Stimulated activated CD8-positive, alpha-beta memory T cell treated with anti-CD3 and anti-CD28 coated beads, Interleukin-4, amount 100 ng/mL, for 24 hours (primary cell): ENCODE data around the gene ALB.

ENCODE experiments used
- DNase-seq: peaks from one replicate; pipeline ENCODE4 v3.0.0-alpha.2; 2020; ENCODE audit warnings: low read depth

Gene ALB

DNA sequence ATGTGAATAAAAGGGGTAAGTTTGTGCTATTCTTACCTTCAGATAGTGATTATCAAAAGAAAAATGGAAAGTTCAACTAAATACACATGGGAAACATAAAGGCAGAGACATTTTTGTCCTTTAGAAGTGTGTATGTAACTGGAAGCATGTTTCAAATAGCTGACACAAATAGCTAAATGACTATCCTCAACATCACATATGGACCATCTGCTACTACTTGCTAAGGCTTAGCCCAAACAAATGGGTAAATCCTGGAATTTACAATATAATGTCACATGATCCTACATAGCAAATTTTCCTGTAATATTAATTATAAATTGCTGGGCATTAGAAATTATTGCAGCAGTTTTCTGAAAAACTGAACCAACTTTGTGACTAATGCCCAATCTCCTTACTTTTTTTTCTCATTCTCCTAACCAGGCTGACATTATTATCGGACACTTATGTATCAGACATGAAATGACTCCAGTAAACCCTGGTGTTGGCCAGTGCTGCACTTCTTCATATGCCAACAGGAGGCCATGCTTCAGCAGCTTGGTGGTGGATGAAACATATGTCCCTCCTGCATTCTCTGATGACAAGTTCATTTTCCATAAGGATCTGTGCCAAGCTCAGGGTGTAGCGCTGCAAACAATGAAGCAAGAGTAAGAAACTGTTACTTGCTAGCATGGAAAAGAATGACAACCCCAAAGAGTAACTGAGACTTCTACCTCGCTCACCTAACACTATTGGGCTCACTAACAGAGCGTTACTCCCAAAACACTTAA, 48.1 kb downstream of the ALB start:
- DNase-seq, result no peak

DNA sequence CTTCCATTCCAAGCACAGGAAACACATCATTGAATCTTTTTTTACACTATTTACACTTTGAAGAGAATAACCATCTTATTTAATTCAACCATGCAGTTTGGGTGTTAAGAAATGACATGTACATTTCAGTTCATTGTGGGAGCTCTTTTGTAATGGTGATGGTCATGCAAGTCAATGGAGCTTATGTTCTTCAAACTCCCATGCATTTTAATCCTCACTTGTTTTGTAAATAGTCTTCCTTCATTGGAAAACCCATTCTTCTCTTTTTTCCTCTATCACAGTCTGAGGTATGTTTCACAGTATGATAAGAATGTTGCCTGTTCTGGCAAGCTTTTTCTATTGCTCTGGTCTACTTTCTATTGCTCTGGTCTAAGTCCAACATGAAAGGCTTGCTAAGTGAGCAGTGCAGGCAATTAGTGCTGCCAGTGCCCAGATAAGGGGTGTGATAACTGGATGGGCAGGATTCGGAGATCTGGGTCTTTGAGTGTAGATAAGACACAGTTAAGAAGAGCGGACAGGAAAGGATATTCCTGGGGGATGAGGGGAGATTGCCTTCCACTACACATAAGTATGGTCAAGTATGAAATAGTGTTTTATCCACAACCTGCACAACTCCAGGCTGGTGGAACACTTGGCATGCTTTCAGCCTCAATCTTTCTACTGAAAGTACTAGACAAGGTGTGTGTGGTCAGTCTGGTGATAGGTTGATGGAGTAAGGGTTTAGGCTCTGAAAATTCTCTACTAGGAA, 49.0 kb downstream of the ALB start:
- DNase-seq, result no peak

DNA sequence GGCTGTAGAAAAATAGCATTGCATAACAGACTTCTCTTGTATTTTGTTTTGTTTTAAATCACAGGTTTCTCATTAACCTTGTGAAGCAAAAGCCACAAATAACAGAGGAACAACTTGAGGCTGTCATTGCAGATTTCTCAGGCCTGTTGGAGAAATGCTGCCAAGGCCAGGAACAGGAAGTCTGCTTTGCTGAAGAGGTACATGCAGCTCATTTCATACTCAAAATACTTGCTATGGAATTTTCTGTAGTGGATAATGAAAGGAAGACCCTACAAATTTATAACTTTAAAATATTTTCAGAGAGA, 49.6 kb downstream of the ALB start:
- no peak for DNase-seq

DNA sequence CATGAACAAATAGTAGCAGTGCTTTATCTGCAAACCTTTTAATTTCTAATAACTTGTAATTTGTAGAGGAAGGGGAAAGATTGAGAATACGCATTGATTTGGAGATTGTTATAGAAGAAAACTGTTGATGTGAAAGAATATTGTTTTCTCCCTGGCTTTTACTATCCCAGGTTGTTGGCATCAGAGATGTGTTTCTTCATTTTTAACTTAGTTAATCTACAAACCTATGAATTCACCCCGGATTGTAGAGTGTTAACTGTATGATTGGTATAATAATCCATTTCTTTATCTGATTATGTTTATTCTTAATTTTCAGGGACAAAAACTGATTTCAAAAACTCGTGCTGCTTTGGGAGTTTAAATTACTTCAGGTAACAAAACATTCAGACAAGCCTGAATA, 50.8 kb downstream of the ALB start:
- DNase-seq, result no peak

DNA sequence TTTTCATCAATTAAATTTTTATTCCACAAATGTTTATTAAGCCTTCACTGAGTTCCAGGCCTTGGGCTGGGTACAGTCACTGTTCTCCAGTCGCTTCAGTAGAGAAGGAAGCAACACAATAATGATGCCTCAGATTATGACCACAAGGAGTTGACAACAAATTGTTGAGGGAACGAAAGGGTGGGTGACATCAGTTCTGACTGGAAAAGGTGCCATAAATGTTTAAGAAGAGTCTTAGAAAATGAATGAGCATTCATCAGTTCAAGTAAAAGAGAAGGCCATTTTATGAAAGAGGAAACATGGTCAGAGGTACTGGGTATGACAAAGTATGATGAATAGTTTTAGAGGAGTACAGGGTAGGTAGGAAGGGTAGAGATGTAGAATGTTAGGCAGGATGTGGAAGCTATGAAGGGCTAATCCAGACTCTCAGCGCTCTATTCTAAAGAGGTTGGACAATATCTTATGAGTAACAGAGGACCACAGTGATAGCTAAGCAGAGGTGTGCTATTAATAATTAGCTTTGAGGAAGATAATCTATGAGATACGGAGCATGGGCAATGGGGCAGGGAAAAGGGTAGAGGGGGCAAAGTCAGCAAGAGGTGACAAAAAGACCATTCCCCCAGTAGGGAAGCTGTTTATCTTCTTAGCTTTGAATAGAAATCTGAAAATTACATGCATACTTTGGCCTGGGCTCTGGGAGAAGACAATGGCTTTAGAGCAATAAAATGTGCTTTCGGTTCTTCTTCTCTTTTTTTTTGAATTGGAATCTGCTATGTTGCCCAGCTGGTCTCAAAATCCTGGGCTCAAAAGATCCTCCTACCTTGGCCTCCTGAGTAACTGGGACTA, 52.3 kb downstream of the ALB start:
- no peak for DNase-seq

DNA sequence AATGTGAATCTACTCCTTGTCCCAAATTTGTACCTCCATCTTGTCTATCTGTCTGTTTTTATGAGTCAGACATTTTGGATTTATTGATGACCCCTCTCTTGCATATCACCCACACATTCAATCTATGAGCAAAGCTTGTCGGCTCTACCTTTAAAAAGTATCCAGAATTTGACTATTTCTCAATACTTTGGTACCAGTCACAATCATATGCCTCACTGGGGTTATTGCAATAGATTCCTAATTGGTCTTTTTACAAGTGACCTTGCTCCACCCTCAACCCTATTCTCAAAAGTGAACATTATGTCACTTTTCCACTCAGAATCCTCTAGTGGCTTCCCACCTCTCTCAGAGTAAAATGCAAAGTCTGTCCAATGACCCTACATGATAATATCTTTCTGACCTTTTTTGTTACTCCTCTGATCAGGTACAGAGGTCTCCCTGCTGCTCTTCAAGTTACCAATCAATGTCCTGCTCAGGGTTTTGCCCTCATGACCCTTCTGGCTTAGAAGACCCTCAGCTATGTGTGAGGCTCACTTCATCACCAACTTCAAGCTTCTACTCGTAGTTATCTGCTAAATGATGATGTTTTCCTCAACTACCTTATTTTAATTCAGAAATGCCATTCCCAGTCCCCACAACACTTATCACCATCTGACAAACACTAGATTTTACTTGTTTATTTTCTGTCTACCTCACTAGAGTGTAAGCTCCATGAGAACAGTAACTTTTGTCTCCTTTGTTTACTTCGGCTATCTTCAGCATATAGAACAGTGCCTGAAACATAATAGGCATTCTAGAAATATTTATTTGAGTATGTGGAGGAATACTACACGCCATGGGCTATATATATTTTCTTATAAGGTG, 54.3 kb downstream of the ALB start:
- no peak for DNase-seq

DNA sequence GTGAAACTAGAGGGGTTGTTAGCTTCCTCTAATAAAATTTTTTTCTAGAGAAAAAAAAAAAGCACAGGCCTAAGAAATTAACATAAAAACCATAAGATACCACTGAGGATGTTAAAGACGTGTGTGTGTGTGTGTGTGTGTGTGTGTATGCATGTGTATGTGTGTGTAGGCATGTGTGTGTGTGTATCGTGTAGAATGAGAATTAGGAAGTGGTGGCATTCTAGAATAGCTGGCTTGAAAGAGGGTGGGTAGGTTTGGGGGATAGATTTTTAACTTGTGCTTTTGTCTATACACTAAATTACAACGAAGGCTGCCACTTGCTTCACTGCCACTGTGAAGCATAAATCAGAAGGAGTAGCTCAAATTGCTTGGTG, 54.9 kb downstream of the ALB start:
- no peak for DNase-seq

DNA sequence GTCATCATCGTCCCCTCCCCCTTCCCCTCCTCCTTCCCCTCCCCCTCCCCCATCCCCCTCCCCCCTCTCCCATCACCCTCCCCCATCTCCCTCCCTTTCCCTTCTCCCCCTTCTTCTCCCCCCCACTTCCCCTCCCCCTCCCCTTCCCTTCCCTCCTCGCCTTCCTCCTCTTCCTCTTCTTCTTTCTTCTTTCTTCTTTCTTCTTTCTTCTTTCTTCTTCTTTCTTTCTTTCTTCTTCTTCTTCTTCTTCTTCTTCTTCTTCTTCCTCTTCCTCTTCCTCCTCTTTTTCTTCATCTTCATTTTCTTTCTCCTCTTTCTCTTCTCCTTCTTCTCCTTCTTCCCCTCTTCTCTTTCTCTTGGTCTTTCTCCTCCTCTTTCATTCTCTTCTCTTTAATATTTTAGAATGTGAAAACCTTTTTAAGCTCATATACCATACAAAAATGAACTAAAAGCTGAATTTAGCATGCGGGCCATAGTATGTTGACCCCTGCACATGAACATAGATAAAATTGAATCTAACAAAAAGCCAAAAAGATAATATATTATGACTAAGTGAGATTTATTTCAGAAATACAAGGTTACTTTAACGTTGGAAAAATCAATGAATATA, 56.9 kb downstream of the ALB start:
- DNase-seq, result no peak

DNA sequence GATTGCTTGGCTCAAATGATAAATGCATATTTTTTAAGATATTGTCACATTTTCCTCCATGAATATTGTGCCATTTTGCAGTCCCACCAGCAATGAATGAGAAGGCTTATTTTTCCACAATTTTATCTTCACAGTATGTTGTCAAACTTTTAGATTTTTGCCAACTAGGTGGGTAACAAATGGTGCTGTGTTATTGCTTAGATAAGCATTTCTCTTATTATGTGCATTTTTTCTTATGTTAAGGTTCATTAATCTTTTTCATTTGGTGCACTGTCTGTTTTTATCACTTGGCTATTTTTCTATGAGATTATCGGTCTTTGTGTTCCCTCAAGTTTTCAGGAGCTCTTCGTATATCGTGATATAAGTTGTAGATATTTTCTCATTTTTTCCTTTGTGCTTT, 64.1 kb downstream of the ALB start:
- DNase-seq, result no peak

DNA sequence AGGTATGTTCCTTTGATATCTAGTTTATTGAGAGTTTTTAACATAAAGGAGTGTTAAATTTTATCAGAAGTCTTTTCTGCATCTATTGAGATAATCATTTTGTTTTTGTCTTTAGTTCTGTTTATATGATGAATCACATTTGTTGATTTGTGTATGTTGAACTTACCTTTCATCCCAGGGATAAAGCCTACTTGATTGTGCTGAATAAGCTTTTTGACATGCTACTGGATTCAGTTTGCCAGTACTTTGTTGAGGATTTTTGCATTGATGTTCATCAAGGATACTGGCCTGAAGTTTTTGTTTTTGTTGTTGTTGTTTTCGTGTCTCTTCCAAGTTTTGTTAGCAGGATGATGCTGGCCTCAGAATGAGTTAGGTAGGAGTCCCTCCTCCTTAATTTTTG, 66.6 kb downstream of the ALB start:
- no peak for DNase-seq
